Liver (tissue), 3 donors: ENCODE measurements around the gene DGCR2.

ENCODE experiments used
- EGR1 ChIP-seq, 2 donors: IDR thresholded peaks; 2 replicates each; pipeline ENCODE4 v1.6.1; 2016 to 2018; ENCODE audit warnings: antibody characterized with exemption in 2 of 2, low read depth in 2 of 2
- GABPA ChIP-seq, 2 donors: IDR thresholded peaks in 1 of 2; conservative IDR thresholded peaks in 1 of 2; 2 replicates each; pipeline ENCODE4 v1.6.1; 2016; ENCODE audit warnings: antibody characterized with exemption in 2 of 2, mild to moderate bottlenecking in 1 of 2, moderate library complexity in 1 of 2
- HNF4A ChIP-seq, 2 donors: conservative IDR thresholded peaks; 2 replicates each; pipeline ENCODE4 v1.6.1; 2016; ENCODE audit warnings: antibody characterized with exemption in 2 of 2, mild to moderate bottlenecking in 2 of 2
- JUND ChIP-seq, 2 donors: IDR thresholded peaks; 2 replicates each; pipeline ENCODE4 v1.6.1; 2016; ENCODE audit warnings: antibody characterized with exemption in 2 of 2
- MAX ChIP-seq: IDR thresholded peaks from 2 replicates; pipeline ENCODE4 v1.6.1; 2016; ENCODE audit warnings: antibody characterized with exemption
- NR2F2 ChIP-seq: IDR thresholded peaks from 2 replicates; pipeline ENCODE4 v1.6.1; 2016; ENCODE audit warnings: antibody characterized with exemption
- RAD21 ChIP-seq, 2 donors: IDR thresholded peaks; 2 replicates each; pipeline ENCODE4 v1.6.1; 2016; ENCODE audit warnings: antibody characterized with exemption in 2 of 2, mild to moderate bottlenecking in 2 of 2
- RXRA ChIP-seq, 2 donors: IDR thresholded peaks; 2 replicates each; pipeline ENCODE4 v1.6.1; 2017 to 2018; ENCODE audit warnings: antibody characterized with exemption in 2 of 2, mild to moderate bottlenecking in 1 of 2
- SP1 ChIP-seq: IDR thresholded peaks from 2 replicates; pipeline ENCODE4 v1.6.1; 2018; ENCODE audit warnings: antibody characterized with exemption, mild to moderate bottlenecking
- TAF1 ChIP-seq: conservative IDR thresholded peaks from 2 replicates; pipeline ENCODE4 v1.6.1; 2016; ENCODE audit warnings: antibody characterized with exemption, mild to moderate bottlenecking
- YY1 ChIP-seq: IDR thresholded peaks from 2 replicates; pipeline ENCODE4 v1.6.1; 2016; ENCODE audit warnings: antibody characterized with exemption, mild to moderate bottlenecking
- TF ChIP-seq, protein P1 (sequence below): fragments of 150-350 bp; IDR thresholded peaks from 2 replicates; pipeline ENCODE4 v1.5.1; 2017; ENCODE audit warnings: improper control_type of control experiment, low read depth, low read length; ENCODE audit not compliant: missing input control
- TF ChIP-seq, protein P2 (sequence below): IDR thresholded peaks from 2 replicates; pipeline ENCODE4 v1.6.1; 2016; ENCODE audit warnings: antibody characterized with exemption, mild to moderate bottlenecking
- TF ChIP-seq, protein P3 (sequence below): IDR thresholded peaks from 2 replicates; pipeline ENCODE4 v1.6.1; 2016; ENCODE audit warnings: antibody characterized with exemption
- donor health status: healthy.
- donor health status: healthy.

- TF ChIP-seq, protein P1, sequence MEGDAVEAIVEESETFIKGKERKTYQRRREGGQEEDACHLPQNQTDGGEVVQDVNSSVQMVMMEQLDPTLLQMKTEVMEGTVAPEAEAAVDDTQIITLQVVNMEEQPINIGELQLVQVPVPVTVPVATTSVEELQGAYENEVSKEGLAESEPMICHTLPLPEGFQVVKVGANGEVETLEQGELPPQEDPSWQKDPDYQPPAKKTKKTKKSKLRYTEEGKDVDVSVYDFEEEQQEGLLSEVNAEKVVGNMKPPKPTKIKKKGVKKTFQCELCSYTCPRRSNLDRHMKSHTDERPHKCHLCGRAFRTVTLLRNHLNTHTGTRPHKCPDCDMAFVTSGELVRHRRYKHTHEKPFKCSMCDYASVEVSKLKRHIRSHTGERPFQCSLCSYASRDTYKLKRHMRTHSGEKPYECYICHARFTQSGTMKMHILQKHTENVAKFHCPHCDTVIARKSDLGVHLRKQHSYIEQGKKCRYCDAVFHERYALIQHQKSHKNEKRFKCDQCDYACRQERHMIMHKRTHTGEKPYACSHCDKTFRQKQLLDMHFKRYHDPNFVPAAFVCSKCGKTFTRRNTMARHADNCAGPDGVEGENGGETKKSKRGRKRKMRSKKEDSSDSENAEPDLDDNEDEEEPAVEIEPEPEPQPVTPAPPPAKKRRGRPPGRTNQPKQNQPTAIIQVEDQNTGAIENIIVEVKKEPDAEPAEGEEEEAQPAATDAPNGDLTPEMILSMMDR, result no peak
- TF ChIP-seq JUND (IDR thresholded peaks at IDR 0.05) (no peak), TAF1 (no peak), MAX (no peak), RAD21 (IDR thresholded peaks at IDR 0.05) (no peak), NR2F2 (no peak), EGR1 (IDR thresholded peaks at IDR 0.05; ENCODE audit: low read depth in 2 of 2) (no peak), RXRA (IDR thresholded peaks at IDR 0.05) (no peak), GABPA (IDR thresholded peaks at IDR 0.05 in 1 of 2, conservative IDR thresholded peaks at IDR 0.05 in 1 of 2) (no peak), HNF4A (conservative IDR thresholded peaks at IDR 0.05) (no peak), SP1 (no peak), YY1 (no peak)
- TF ChIP-seq, protein P2, sequence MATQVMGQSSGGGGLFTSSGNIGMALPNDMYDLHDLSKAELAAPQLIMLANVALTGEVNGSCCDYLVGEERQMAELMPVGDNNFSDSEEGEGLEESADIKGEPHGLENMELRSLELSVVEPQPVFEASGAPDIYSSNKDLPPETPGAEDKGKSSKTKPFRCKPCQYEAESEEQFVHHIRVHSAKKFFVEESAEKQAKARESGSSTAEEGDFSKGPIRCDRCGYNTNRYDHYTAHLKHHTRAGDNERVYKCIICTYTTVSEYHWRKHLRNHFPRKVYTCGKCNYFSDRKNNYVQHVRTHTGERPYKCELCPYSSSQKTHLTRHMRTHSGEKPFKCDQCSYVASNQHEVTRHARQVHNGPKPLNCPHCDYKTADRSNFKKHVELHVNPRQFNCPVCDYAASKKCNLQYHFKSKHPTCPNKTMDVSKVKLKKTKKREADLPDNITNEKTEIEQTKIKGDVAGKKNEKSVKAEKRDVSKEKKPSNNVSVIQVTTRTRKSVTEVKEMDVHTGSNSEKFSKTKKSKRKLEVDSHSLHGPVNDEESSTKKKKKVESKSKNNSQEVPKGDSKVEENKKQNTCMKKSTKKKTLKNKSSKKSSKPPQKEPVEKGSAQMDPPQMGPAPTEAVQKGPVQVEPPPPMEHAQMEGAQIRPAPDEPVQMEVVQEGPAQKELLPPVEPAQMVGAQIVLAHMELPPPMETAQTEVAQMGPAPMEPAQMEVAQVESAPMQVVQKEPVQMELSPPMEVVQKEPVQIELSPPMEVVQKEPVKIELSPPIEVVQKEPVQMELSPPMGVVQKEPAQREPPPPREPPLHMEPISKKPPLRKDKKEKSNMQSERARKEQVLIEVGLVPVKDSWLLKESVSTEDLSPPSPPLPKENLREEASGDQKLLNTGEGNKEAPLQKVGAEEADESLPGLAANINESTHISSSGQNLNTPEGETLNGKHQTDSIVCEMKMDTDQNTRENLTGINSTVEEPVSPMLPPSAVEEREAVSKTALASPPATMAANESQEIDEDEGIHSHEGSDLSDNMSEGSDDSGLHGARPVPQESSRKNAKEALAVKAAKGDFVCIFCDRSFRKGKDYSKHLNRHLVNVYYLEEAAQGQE, result no peak
- TF ChIP-seq, protein P3, sequence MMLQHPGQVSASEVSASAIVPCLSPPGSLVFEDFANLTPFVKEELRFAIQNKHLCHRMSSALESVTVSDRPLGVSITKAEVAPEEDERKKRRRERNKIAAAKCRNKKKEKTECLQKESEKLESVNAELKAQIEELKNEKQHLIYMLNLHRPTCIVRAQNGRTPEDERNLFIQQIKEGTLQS, result no peak
Measured at GRCh38 chr22:19055801-19056200, 66.4 kb downstream of the DGCR2 start.
